ENCODE results near the gene DDX10.

The DDX10 gene

DNA sequence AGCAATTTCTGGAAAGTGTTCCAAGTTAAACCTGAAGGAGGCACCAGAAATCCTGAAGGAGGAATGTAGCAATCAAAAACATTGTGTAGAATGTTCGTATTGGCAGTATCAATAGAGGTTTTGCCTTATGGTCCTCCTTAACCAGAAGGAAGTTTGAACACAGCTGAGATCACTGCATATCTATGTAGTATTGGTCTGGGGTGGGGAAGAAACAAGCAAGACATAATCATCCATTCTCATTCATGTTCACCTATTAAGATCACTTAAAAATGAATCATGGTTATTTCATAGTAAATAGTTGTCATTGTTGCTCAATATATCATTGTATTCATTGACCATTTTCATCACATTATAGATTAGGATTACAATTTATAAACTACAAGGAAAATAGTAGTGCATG, 160.5 kb downstream of the DDX10 start:
- no peaks in the 10 kb centered on the region for H3K27me3 ChIP-seq (ENCODE audit: insufficient read depth, low read length)
- 91% methylated on average over 1 of the region's 1 CpG for WGBS
- H3K9me3 ChIP-seq (ENCODE audit: insufficient read depth, low read depth, low read length), result no peaks in the 10 kb centered on the region
- H3K27ac ChIP-seq (ENCODE audit: low read depth, low read length), result no peak overlapping the region
- no peaks in the 10 kb centered on the region for H3K36me3 ChIP-seq (ENCODE audit: insufficient read depth, low read length)
- no peak overlapping the region for H3K4me3 ChIP-seq (ENCODE audit: low read length)
- no peaks in the 10 kb centered on the region for H3K4me1 ChIP-seq (ENCODE audit: insufficient read depth, low read length)
- H3K9ac ChIP-seq (ENCODE audit: low read depth, low read length), result no peak overlapping the region

- Histone ChIP-seq H3K4me1 (ENCODE audit: insufficient read depth, low read length) (no peaks in the 10 kb centered on the region), H3K27ac (ENCODE audit: low read depth, low read length) (no peak overlapping the region), H3K27me3 (ENCODE audit: insufficient read depth, low read length) (no peaks in the 10 kb centered on the region), H3K36me3 (ENCODE audit: insufficient read depth, low read length) (no peaks in the 10 kb centered on the region), H3K4me3 (ENCODE audit: low read length) (no peak overlapping the region), H3K9me3 (ENCODE audit: insufficient read depth, low read depth, low read length) (no peaks in the 10 kb centered on the region), H3K9ac (ENCODE audit: low read depth, low read length) (no peak overlapping the region)
- WGBS, result 96% methylated on average over 2 of the region's 2 CpGs
Measured at GRCh38 chr11:108826136-108826535, 161.3 kb downstream of the DDX10 start.

DNA sequence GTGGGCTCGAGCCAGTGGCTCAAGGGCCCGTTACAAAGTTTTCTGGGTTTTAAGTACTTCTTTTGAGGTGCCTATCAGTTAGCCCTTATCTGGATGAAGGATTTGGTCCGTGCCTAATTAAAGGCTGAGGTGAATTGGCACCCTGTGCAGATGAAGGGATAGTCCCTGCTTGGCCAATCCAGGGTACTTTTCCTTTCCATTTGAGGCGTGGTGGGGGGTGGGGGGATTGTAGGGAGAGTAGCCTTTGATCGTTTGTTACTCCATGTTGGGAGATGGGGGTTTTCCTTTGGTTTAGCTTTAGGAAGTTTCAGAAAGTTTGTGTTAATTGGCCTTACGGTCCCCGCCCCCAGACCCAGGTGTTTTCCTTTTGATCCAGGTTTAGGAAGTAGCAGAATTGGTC, 170.8 kb downstream of the DDX10 start:
- 70% methylated on average over 7 of the region's 7 CpGs for WGBS

GRCh38 chr11:108836541-108836940, 171.7 kb downstream of the DDX10 start:
- H3K4me3 ChIP-seq (ENCODE audit: low read length), result no peak overlapping the region
- no peaks in the 10 kb centered on the region for H3K9me3 ChIP-seq (ENCODE audit: insufficient read depth, low read depth, low read length)
- peaks cover 22% of the 10 kb centered on the region for H3K36me3 ChIP-seq (ENCODE audit: insufficient read depth, low read length)
- H3K27ac ChIP-seq (ENCODE audit: low read depth, low read length), result no peak overlapping the region
- no peak overlapping the region for H3K9ac ChIP-seq (ENCODE audit: low read depth, low read length)
- 98% methylated on average over 6 of the region's 7 CpGs for WGBS
- H3K27me3 ChIP-seq (ENCODE audit: insufficient read depth, low read length), result no peaks in the 10 kb centered on the region
- H3K4me1 ChIP-seq (ENCODE audit: insufficient read depth, low read length), result peaks cover 7% of the 10 kb centered on the region; the same call in 1 of the 2 replicates

More for the DNA sequence above, 170.8 kb downstream of the DDX10 start:
- Histone ChIP-seq H3K36me3 (ENCODE audit: insufficient read depth, low read length) (peaks cover 14% of the 10 kb centered on the region), H3K27ac (ENCODE audit: low read depth, low read length) (no peak overlapping the region), H3K9ac (ENCODE audit: low read depth, low read length) (no peak overlapping the region), H3K27me3 (ENCODE audit: insufficient read depth, low read length) (no peaks in the 10 kb centered on the region), H3K4me3 (ENCODE audit: low read length) (no peak overlapping the region), H3K9me3 (ENCODE audit: insufficient read depth, low read depth, low read length) (no peaks in the 10 kb centered on the region), H3K4me1 (ENCODE audit: insufficient read depth, low read length) (peaks cover 7% of the 10 kb centered on the region; the same call in 1 of the 2 replicates)

- Histone ChIP-seq H3K4me1 (ENCODE audit: insufficient read depth, low read length) (peaks cover 7% of the 10 kb centered on the region; the same call in 1 of the 2 replicates), H3K27ac (ENCODE audit: low read depth, low read length) (no peak overlapping the region), H3K4me3 (ENCODE audit: low read length) (no peak overlapping the region), H3K9me3 (ENCODE audit: insufficient read depth, low read depth, low read length) (no peaks in the 10 kb centered on the region), H3K27me3 (ENCODE audit: insufficient read depth, low read length) (no peaks in the 10 kb centered on the region), H3K9ac (ENCODE audit: low read depth, low read length) (no peak overlapping the region), H3K36me3 (ENCODE audit: insufficient read depth, low read length) (peaks cover 25% of the 10 kb centered on the region)
- WGBS, result 93% methylated on average over 2 of the region's 3 CpGs
Measured at GRCh38 chr11:108838102-108838791, 173.4 kb downstream of the DDX10 start.

- peaks cover 26% of the 10 kb centered on the region for H3K36me3 ChIP-seq (ENCODE audit: insufficient read depth, low read length)
- H3K4me3 ChIP-seq (ENCODE audit: low read length), result no peak overlapping the region
- WGBS, result no CpG with 5 or more reads among the region's 1 CpG
- no peak overlapping the region for H3K9ac ChIP-seq (ENCODE audit: low read depth, low read length)
- H3K4me1 ChIP-seq (ENCODE audit: insufficient read depth, low read length), result peaks cover 7% of the 10 kb centered on the region; the same call in 1 of the 2 replicates
- no peaks in the 10 kb centered on the region for H3K9me3 ChIP-seq (ENCODE audit: insufficient read depth, low read depth, low read length)
- H3K27me3 ChIP-seq (ENCODE audit: insufficient read depth, low read length), result no peaks in the 10 kb centered on the region
- H3K27ac ChIP-seq (ENCODE audit: low read depth, low read length), result no peak overlapping the region
Measured at GRCh38 chr11:108838792-108839105, 173.9 kb downstream of the DDX10 start.

GRCh38 chr11:108846009-108846408, 181.1 kb downstream of the DDX10 start:
- H3K9ac ChIP-seq (ENCODE audit: low read depth, low read length), result no peak overlapping the region
- no peak overlapping the region for H3K27ac ChIP-seq (ENCODE audit: low read depth, low read length)
- H3K4me3 ChIP-seq (ENCODE audit: low read length), result no peak overlapping the region
- no peaks in the 10 kb centered on the region for H3K27me3 ChIP-seq (ENCODE audit: insufficient read depth, low read length)
- no peaks in the 10 kb centered on the region for H3K9me3 ChIP-seq (ENCODE audit: insufficient read depth, low read depth, low read length)
- H3K36me3 ChIP-seq (ENCODE audit: insufficient read depth, low read length), result peaks cover 20% of the 10 kb centered on the region
- no peaks in the 10 kb centered on the region for H3K4me1 ChIP-seq (ENCODE audit: insufficient read depth, low read length)

DNA sequence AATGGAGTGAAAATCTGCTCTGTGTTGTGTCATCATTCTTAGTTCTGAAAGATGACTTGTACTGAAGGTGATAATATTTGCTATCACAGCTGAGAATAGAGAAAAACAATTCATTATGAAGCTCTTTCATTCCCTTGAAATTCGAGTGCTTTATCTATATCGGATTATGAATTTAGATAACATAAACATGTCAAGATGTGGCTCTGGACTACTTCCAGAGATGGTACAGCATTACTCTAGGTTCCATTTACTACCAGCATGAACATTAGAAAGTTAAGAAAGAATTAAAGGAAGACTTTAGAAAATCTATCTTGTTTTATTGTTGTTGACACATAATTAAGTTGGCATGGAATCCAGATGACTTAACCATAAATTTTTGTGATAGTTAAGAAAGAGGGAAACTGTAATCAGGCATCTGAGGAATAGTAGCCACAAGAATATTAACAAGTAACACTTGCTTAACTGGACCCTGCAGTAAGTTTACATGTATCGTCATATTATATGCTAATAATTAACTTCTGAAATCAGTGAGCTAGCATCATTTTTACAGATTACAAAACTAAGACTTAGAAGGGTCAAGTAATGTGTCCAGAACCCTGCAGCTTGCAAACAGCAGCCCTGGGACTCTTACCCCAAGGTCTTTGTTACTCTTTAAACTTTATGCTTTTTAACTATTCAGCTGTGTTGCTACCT, 182.6 kb downstream of the DDX10 start:
- no peak overlapping the region for H3K9ac ChIP-seq (ENCODE audit: low read depth, low read length)

GRCh38 chr11:108851781-108852180, 186.9 kb downstream of the DDX10 start:
- Histone ChIP-seq H3K9ac (ENCODE audit: low read depth, low read length) (no peak overlapping the region), H3K4me1 (ENCODE audit: insufficient read depth, low read length) (peaks cover 6% of the 10 kb centered on the region; the same call in 1 of the 2 replicates), H3K36me3 (ENCODE audit: insufficient read depth, low read length) (no peaks in the 10 kb centered on the region; the same call in 1 of the 2 replicates), H3K4me3 (ENCODE audit: low read length) (no peak overlapping the region), H3K27ac (ENCODE audit: low read depth, low read length) (no peak overlapping the region), H3K9me3 (ENCODE audit: insufficient read depth, low read depth, low read length) (no peaks in the 10 kb centered on the region), H3K27me3 (ENCODE audit: insufficient read depth, low read length) (no peaks in the 10 kb centered on the region)

More for the DNA sequence above, 182.6 kb downstream of the DDX10 start:
- no peaks in the 10 kb centered on the region for H3K27me3 ChIP-seq (ENCODE audit: insufficient read depth, low read length)
- H3K4me3 ChIP-seq (ENCODE audit: low read length), result no peak overlapping the region
- H3K9me3 ChIP-seq (ENCODE audit: insufficient read depth, low read depth, low read length), result no peaks in the 10 kb centered on the region
- WGBS, result 100% methylated on average over 3 of the region's 3 CpGs
- no peaks in the 10 kb centered on the region for H3K4me1 ChIP-seq (ENCODE audit: insufficient read depth, low read length)
- peaks cover 12% of the 10 kb centered on the region; the same call in 1 of the 2 replicates for H3K36me3 ChIP-seq (ENCODE audit: insufficient read depth, low read length)
- no peak overlapping the region for H3K27ac ChIP-seq (ENCODE audit: low read depth, low read length)

- H3K36me3 ChIP-seq (ENCODE audit: insufficient read depth, low read length), result no peaks in the 10 kb centered on the region; the same call in 1 of the 2 replicates
- no peaks in the 10 kb centered on the region for H3K27me3 ChIP-seq (ENCODE audit: insufficient read depth, low read length)
- WGBS, result 100% methylated on average over 1 of the region's 1 CpG
- peaks cover 13% of the 10 kb centered on the region; the same call in 1 of the 2 replicates for H3K4me1 ChIP-seq (ENCODE audit: insufficient read depth, low read length)
- no peaks in the 10 kb centered on the region for H3K9me3 ChIP-seq (ENCODE audit: insufficient read depth, low read depth, low read length)
- H3K27ac ChIP-seq (ENCODE audit: low read depth, low read length), result no peak overlapping the region
- H3K9ac ChIP-seq (ENCODE audit: low read depth, low read length), result no peak overlapping the region
- no peak overlapping the region for H3K4me3 ChIP-seq (ENCODE audit: low read length)
Measured at GRCh38 chr11:108852701-108853100, 187.8 kb downstream of the DDX10 start.

- no peak overlapping the region for H3K27ac ChIP-seq (ENCODE audit: low read depth, low read length)
- no peaks in the 10 kb centered on the region for H3K27me3 ChIP-seq (ENCODE audit: insufficient read depth, low read length)
- 90% methylated on average over 3 of the region's 4 CpGs for WGBS
- H3K9me3 ChIP-seq (ENCODE audit: insufficient read depth, low read depth, low read length), result no peaks in the 10 kb centered on the region
- H3K4me1 ChIP-seq (ENCODE audit: insufficient read depth, low read length), result peaks cover 13% of the 10 kb centered on the region; the same call in 1 of the 2 replicates
- no peak overlapping the region for H3K9ac ChIP-seq (ENCODE audit: low read depth, low read length)
- no peaks in the 10 kb centered on the region; the same call in 1 of the 2 replicates for H3K36me3 ChIP-seq (ENCODE audit: insufficient read depth, low read length)
- no peak overlapping the region for H3K4me3 ChIP-seq (ENCODE audit: low read length)
Measured at GRCh38 chr11:108853151-108853550, 188.3 kb downstream of the DDX10 start.

Measured in HUES64 (cell line).